DOHH2 (cell line): ENCODE measurements around the gene ZNF789.
A peak's percentile ranks its signal among the peaks of the same experiment; 100 is the strongest.

Experiments used
- H3F3A ChIP-seq: fragments of 200-600 bp; sonication (generic), shearing (Covaris generic); 2 replicates; pipeline ENCODE4 v1.6.0; 2016; ENCODE audit warnings: antibody characterized with exemption, mild to moderate bottlenecking; ENCODE audit not compliant: control insufficient read depth, insufficient read depth
- H3K27ac ChIP-seq: fragments of 200-600 bp; sonication (generic); 2 replicates; pipeline ENCODE4 v1.5.1; 2014; ENCODE audit warnings: low read depth, mild to moderate bottlenecking, low read length, moderate library complexity
- H3K27me3 ChIP-seq: fragments of 200-600 bp; sonication (generic); 2 replicates; pipeline ENCODE4 v1.6.1; 2014; ENCODE audit warnings: mild to moderate bottlenecking, low read length, mixed read lengths; ENCODE audit not compliant: control insufficient read depth
- H3K36me3 ChIP-seq: fragments of 200-600 bp; sonication (generic); 2 replicates; pipeline ENCODE4 v1.6.1; 2014; ENCODE audit warnings: mild to moderate bottlenecking, low read length, moderate library complexity, mixed read lengths; ENCODE audit not compliant: control insufficient read depth
- H3K4me1 ChIP-seq: fragments of 200-600 bp; sonication (generic); 2 replicates; pipeline ENCODE4 v1.6.1; 2014; ENCODE audit warnings: mild to moderate bottlenecking, low read length, mixed read lengths; ENCODE audit not compliant: control insufficient read depth
- H3K4me2 ChIP-seq: fragments of 200-600 bp; sonication (generic); 2 replicates; pipeline ENCODE4 v1.6.0; 2014; ENCODE audit warnings: mild to moderate bottlenecking, low read length, moderate library complexity
- H3K4me3 ChIP-seq: fragments of 200-600 bp; sonication (generic); 2 replicates; pipeline ENCODE4 v1.5.1; 2014; ENCODE audit warnings: mild to moderate bottlenecking, low read length, mixed read lengths
- H3K79me2 ChIP-seq: fragments of 200-600 bp; sonication (generic); 2 replicates; pipeline ENCODE4 v1.6.1; 2014; ENCODE audit warnings: mild to moderate bottlenecking, low read length, mixed read lengths; ENCODE audit not compliant: control insufficient read depth
- H3K9me2 ChIP-seq: fragments of 200-600 bp; sonication (generic); replicated peaks from 2 replicates; pipeline ENCODE4 v1.6.1; 2014; ENCODE audit warnings: mild to moderate bottlenecking, low read length, mixed read lengths; ENCODE audit not compliant: control insufficient read depth
- H3K9me3 ChIP-seq: fragments of 200-600 bp; sonication (generic); 2 replicates; pipeline ENCODE4 v1.6.1; 2014; ENCODE audit warnings: antibody characterized with exemption, low read length, mixed read lengths; ENCODE audit not compliant: control insufficient read depth, insufficient read depth
- H4K20me1 ChIP-seq: fragments of 200-600 bp; sonication (generic); 2 replicates; pipeline ENCODE4 v1.6.0; 2014; ENCODE audit warnings: low read depth, mild to moderate bottlenecking, antibody characterized with exemption, low read length, moderate library complexity; ENCODE audit not compliant: control insufficient read depth, insufficient read depth
- CTCF ChIP-seq: fragments of 200-600 bp; sonication (generic); IDR thresholded peaks from one replicate; pipeline ENCODE4 v1.5.1; 2014; ENCODE audit warnings: antibody characterized with exemption, mild to moderate bottlenecking, low read depth, low read length; ENCODE audit not compliant: poor library complexity, severe bottlenecking
- EZH2phosphoT487 ChIP-seq: fragments of 200-600 bp; sonication (generic); IDR thresholded peaks from 2 replicates; pipeline ENCODE4 v1.6.1; 2017; ENCODE audit warnings: borderline replicate concordance, mild to moderate bottlenecking, antibody characterized with exemption, low read length, moderate library complexity, mixed read lengths

ZNF789 gene

GRCh38 chr7:99489235-99489634, 16.5 kb downstream of the ZNF789 start:
- no peak overlapping the region for H3K4me2 ChIP-seq
- H3K36me3 ChIP-seq = peaks cover 42% of the 10 kb centered on the region
- no peak overlapping the region for H3K27ac ChIP-seq
- H3F3A ChIP-seq = peaks cover 5% of the 10 kb centered on the region; the same call in 1 of the 2 replicates
- H3K79me2 ChIP-seq = peaks cover 23% of the 10 kb centered on the region
- no peaks in the 10 kb centered on the region for H3K4me1 ChIP-seq
- no peaks in the 10 kb centered on the region for H3K27me3 ChIP-seq
- peaks cover 8% of the 10 kb centered on the region for H3K9me3 ChIP-seq
- no peaks in the 10 kb centered on the region for H3K9me2 ChIP-seq
- no peak overlapping the region for H3K4me3 ChIP-seq
- TF ChIP-seq CTCF (no peak), EZH2phosphoT487 (no peak)
- no peaks in the 10 kb centered on the region for H4K20me1 ChIP-seq

GRCh38 chr7:99490878-99491277, 18.2 kb downstream of the ZNF789 start:
- H3K27me3 ChIP-seq = no peaks in the 10 kb centered on the region
- H3K9me3 ChIP-seq = peaks cover 11% of the 10 kb centered on the region
- peaks cover 5% of the 10 kb centered on the region; the same call in 1 of the 2 replicates for H3F3A ChIP-seq
- no peak overlapping the region for H3K4me3 ChIP-seq
- H3K4me1 ChIP-seq = no peaks in the 10 kb centered on the region
- no peaks in the 10 kb centered on the region for H3K9me2 ChIP-seq
- peaks cover 39% of the 10 kb centered on the region for H3K79me2 ChIP-seq
- H3K4me2 ChIP-seq = no peak overlapping the region
- no peaks in the 10 kb centered on the region for H4K20me1 ChIP-seq
- H3K27ac ChIP-seq = no peak overlapping the region
- TF ChIP-seq EZH2phosphoT487 (no peak), CTCF (peak; percentile 29)
- H3K36me3 ChIP-seq = peaks cover 53% of the 10 kb centered on the region

- Histone ChIP-seq H3K9me2 (no peaks in the 10 kb centered on the region), H4K20me1 (peaks cover 11% of the 10 kb centered on the region), H3K4me2 (no peak overlapping the region), H3K4me1 (peaks cover 14% of the 10 kb centered on the region), H3K4me3 (no peak overlapping the region), H3K27ac (no peak overlapping the region), H3K9me3 (peaks cover 15% of the 10 kb centered on the region), H3K27me3 (no peaks in the 10 kb centered on the region), H3F3A (peaks cover 3% of the 10 kb centered on the region; the same call in 1 of the 2 replicates), H3K36me3 (peaks cover 75% of the 10 kb centered on the region), H3K79me2 (peaks cover 69% of the 10 kb centered on the region)
- no peak for TF ChIP-seq CTCF
- no peak for TF ChIP-seq EZH2phosphoT487
Measured at GRCh38 chr7:99493823-99494222, 21.1 kb downstream of the ZNF789 start.
